ENCODE data around the gene DMRTB1. TPM values are rescaled to one million over a fixed set of nuclear protein-coding genes. Genes with fewer than 3 reads are reported as not detected.
A peak's percentile ranks its signal among the peaks of the same experiment; 100 is the strongest.

Gene DMRTB1
- total RNA-seq, 2 donors from 2014 or later = not detected

GRCh38 chr1:53468374-53468773 lies 9.2 kb downstream of the DMRTB1 start:
- Histone ChIP-seq H3K27ac (ENCODE audit: low read depth, low read length) (no peak overlapping the region), H3K9me3 (ENCODE audit: control insufficient read depth, low read length) (no peaks in the 10 kb centered on the region), H3K4me1 (ENCODE audit: control insufficient read depth, insufficient read depth, low read length) (no peaks in the 10 kb centered on the region), H3K27me3 (ENCODE audit: control insufficient read depth, insufficient read depth, low read length, poor library complexity, severe bottlenecking) (no peaks in the 10 kb centered on the region), H3K36me3 (ENCODE audit: control insufficient read depth, insufficient read depth, low read length) (no peaks in the 10 kb centered on the region), H3K4me3 (ENCODE audit: low read length) (no peak overlapping the region), H3K9ac (ENCODE audit: extremely low read depth, low read length, poor library complexity, severe bottlenecking) (no peak overlapping the region)
- Mint-ChIP-seq H3K4me1 (peaks cover 5% of the 10 kb centered on the region), H3K9me3 (no peaks in the 10 kb centered on the region), H3K27me3 (ENCODE audit: insufficient read depth) (peaks cover 4% of the 10 kb centered on the region), H3K27ac (no peak overlapping the region), H3K36me3 (ENCODE audit: low read depth) (no peaks in the 10 kb centered on the region), H3K4me3 (no peak overlapping the region)
- DNase-seq = no peak
- TF ChIP-seq, protein P1, sequence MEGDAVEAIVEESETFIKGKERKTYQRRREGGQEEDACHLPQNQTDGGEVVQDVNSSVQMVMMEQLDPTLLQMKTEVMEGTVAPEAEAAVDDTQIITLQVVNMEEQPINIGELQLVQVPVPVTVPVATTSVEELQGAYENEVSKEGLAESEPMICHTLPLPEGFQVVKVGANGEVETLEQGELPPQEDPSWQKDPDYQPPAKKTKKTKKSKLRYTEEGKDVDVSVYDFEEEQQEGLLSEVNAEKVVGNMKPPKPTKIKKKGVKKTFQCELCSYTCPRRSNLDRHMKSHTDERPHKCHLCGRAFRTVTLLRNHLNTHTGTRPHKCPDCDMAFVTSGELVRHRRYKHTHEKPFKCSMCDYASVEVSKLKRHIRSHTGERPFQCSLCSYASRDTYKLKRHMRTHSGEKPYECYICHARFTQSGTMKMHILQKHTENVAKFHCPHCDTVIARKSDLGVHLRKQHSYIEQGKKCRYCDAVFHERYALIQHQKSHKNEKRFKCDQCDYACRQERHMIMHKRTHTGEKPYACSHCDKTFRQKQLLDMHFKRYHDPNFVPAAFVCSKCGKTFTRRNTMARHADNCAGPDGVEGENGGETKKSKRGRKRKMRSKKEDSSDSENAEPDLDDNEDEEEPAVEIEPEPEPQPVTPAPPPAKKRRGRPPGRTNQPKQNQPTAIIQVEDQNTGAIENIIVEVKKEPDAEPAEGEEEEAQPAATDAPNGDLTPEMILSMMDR (conservative IDR thresholded peaks at IDR 0.05) = no peak
- WGBS, 2 experiments (ENCODE audit: insufficient coverage in 1 of 2, insufficient read length in 1 of 2) = 98% methylated on average over 2 of the region's 2 CpGs; no CpG with 5 or more reads in 1 of the 2 experiments

DNA sequence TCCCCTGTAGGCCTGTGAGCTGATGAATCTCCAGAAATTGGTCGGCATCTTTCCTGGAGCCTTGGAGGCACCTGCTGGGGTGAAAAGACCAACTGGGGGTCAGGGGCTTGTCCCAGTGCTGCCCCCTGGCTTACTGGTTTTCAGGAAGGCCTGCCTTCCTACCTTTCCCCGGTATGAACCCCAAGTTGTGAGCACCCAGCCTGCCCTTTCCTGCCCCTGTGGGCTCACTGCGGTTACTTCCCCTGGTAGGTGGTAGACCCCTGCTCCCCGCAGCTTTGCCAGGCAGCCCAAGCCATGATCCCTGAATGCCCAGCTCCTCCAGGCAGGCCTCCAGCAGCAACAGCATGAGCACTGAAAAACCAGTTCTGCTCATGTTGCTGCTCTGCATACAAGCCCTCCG lies 10.2 kb downstream of the DMRTB1 start:
- Mint-ChIP-seq H3K36me3 (ENCODE audit: low read depth) (no peaks in the 10 kb centered on the region), H3K4me3 (no peak overlapping the region), H3K27ac (no peak overlapping the region), H3K27me3 (ENCODE audit: insufficient read depth) (peaks cover 4% of the 10 kb centered on the region), H3K4me1 (peaks cover 5% of the 10 kb centered on the region), H3K9me3 (no peaks in the 10 kb centered on the region)
- Histone ChIP-seq H3K9me3 (ENCODE audit: control insufficient read depth, low read length) (no peaks in the 10 kb centered on the region), H3K4me3 (ENCODE audit: low read length) (no peak overlapping the region), H3K27ac (ENCODE audit: low read depth, low read length) (no peak overlapping the region), H3K36me3 (ENCODE audit: control insufficient read depth, insufficient read depth, low read length) (no peaks in the 10 kb centered on the region), H3K27me3 (ENCODE audit: control insufficient read depth, insufficient read depth, low read length, poor library complexity, severe bottlenecking) (no peaks in the 10 kb centered on the region), H3K9ac (ENCODE audit: extremely low read depth, low read length, poor library complexity, severe bottlenecking) (no peak overlapping the region), H3K4me1 (ENCODE audit: control insufficient read depth, insufficient read depth, low read length) (no peaks in the 10 kb centered on the region)
- peak; percentile 43 for DNase-seq
- WGBS, 2 experiments (ENCODE audit: insufficient coverage in 1 of 2, insufficient read length in 1 of 2) = 96% methylated on average over 3 to 5 of the region's 5 CpGs
- TF ChIP-seq, protein P1 (conservative IDR thresholded peaks at IDR 0.05) = peak; percentile 41

- no peaks in the 10 kb centered on the region for H3K9me3 ChIP-seq (ENCODE audit: control insufficient read depth, low read length)
- peak; percentile 99 for DNase-seq
- 37 to 67% methylated on average over 16 to 28 of the region's 28 CpGs for WGBS, 2 experiments (ENCODE audit: insufficient coverage in 1 of 2, insufficient read length in 1 of 2)
- H3K36me3 ChIP-seq (ENCODE audit: control insufficient read depth, insufficient read depth, low read length) = no peaks in the 10 kb centered on the region
- no peaks in the 10 kb centered on the region for H3K27me3 ChIP-seq (ENCODE audit: control insufficient read depth, insufficient read depth, low read length, poor library complexity, severe bottlenecking)
- TF ChIP-seq, protein P1 (conservative IDR thresholded peaks at IDR 0.05) = peak; percentile 99
- no peaks in the 10 kb centered on the region for H3K4me1 ChIP-seq (ENCODE audit: control insufficient read depth, insufficient read depth, low read length)
- no peak overlapping the region for H3K27ac ChIP-seq (ENCODE audit: low read depth, low read length)
- H3K9ac ChIP-seq (ENCODE audit: extremely low read depth, low read length, poor library complexity, severe bottlenecking) = no peak overlapping the region
- no peak overlapping the region for H3K4me3 Mint-ChIP-seq
- H3K4me3 ChIP-seq (ENCODE audit: low read length) = no peak overlapping the region
- peaks cover 4% of the 10 kb centered on the region for H3K27me3 Mint-ChIP-seq (ENCODE audit: insufficient read depth)
- H3K36me3 Mint-ChIP-seq (ENCODE audit: low read depth) = no peaks in the 10 kb centered on the region
- peaks cover 5% of the 10 kb centered on the region for H3K4me1 Mint-ChIP-seq
- no peaks in the 10 kb centered on the region for H3K9me3 Mint-ChIP-seq
- H3K27ac Mint-ChIP-seq = peak overlapping the region; percentile 50
These were observed 11.0 kb downstream of the DMRTB1 start for GRCh38 chr1:53470155-53470554.
